PC-3 (cell line): ENCODE data around the gene UHRF1. TPM values are rescaled to one million over a fixed set of nuclear protein-coding genes. Genes with fewer than 3 reads are reported as not detected.
"Not testable (repeated sequence)": the region's sequence is repeated elsewhere in the genome, so short reads cannot be mapped to it uniquely, and the experiment has no call there.

ENCODE experiments used
- ATAC-seq: fragments of 200-7000 bp; cut with Tn5 transposase; 2 replicates; pipeline ENCODE4 v1.9.1; 2020; ENCODE audit warnings: mild to moderate bottlenecking, moderate library complexity
- BruUV-seq: library from RNA; stranded (reverse); fragments of 400-500 nt; replicated peaks from 2 replicates; lab custom pipeline; 2021; lab: Mats Ljungman, UMichigan
- CTCF ChIA-PET: fragments of 300-600 bp; sonication (Branson Sonifier 250); formaldehyde crosslinking; loops from one replicate; lab custom pipeline; 2022; ENCODE audit warnings: antibody characterized with exemption; lab: Charles Lee
- POLR2A ChIA-PET: fragments of 300-600 bp; sonication (Branson Sonifier 250); formaldehyde crosslinking; loops from one replicate; lab custom pipeline; 2022; ENCODE audit warnings: antibody characterized with exemption; ENCODE audit not compliant: unreplicated experiment; lab: Charles Lee
- DNase-seq: peaks from one replicate; pipeline ENCODE4 v3.0.0-alpha.2; 2015
- H2AFZ ChIP-seq: fragments of 300-600 bp; sonication (generic); 2 replicates; pipeline ENCODE4 v1.6.0; 2016; ENCODE audit warnings: antibody characterized with exemption, low read length
- H3F3A ChIP-seq: fragments of 300-600 bp; sonication (generic); one replicate; pipeline ENCODE4 v1.6.0; 2017; ENCODE audit warnings: antibody characterized with exemption, low read length, control low read depth, mild to moderate bottlenecking; ENCODE audit not compliant: unreplicated experiment
- H3K27ac ChIP-seq: fragments of 300-600 bp; sonication (generic); 2 replicates; pipeline ENCODE4 v1.5.1; 2016; ENCODE audit warnings: mild to moderate bottlenecking, low read length
- H3K27me3 ChIP-seq: fragments of 300-600 bp; sonication (generic); 2 replicates; pipeline ENCODE4 v1.6.1; 2016; ENCODE audit warnings: low read length, mixed read lengths
- H3K36me3 ChIP-seq: fragments of 300-600 bp; sonication (generic); 2 replicates; pipeline ENCODE4 v1.6.1; 2016; ENCODE audit warnings: low read depth, mixed run types, low read length, mixed read lengths
- H3K4me1 ChIP-seq: fragments of 300-600 bp; sonication (generic); 2 replicates; pipeline ENCODE4 v1.5.1; 2016; ENCODE audit warnings: low read length; ENCODE audit not compliant: insufficient read depth
- H3K4me2 ChIP-seq: fragments of 300-600 bp; sonication (generic); 2 replicates; pipeline ENCODE4 v1.6.0; 2016; ENCODE audit warnings: low read length
- H3K4me3 ChIP-seq: fragments of 300-600 bp; sonication (generic); 2 replicates; pipeline ENCODE4 v1.5.1; 2016; ENCODE audit warnings: mild to moderate bottlenecking, low read length, mixed read lengths
- H3K79me2 ChIP-seq: fragments of 300-600 bp; sonication (generic); 2 replicates; pipeline ENCODE4 v1.6.1; 2017; ENCODE audit warnings: low read length, mixed read lengths
- H3K9ac ChIP-seq: fragments of 300-600 bp; sonication (generic); 2 replicates; pipeline ENCODE4 v1.6.0; 2016; ENCODE audit warnings: mild to moderate bottlenecking, low read length
- H3K9me2 ChIP-seq: fragments of 300-600 bp; sonication (generic); replicated peaks from 2 replicates; pipeline ENCODE4 v1.6.1; 2016; ENCODE audit warnings: mixed run types, low read length, mixed read lengths
- H3K9me3 ChIP-seq: fragments of 300-600 bp; sonication (generic); 2 replicates; pipeline ENCODE4 v1.6.1; 2016; ENCODE audit warnings: low read length, mixed read lengths
- H4K20me1 ChIP-seq: fragments of 300-600 bp; sonication (generic); 2 replicates; pipeline ENCODE4 v1.6.1; 2016; ENCODE audit warnings: low read length, mixed read lengths
- EZH2 ChIP-seq: fragments of 300-600 bp; sonication (generic); IDR thresholded peaks from one replicate; pipeline ENCODE4 v1.6.1; 2017; ENCODE audit warnings: antibody characterized with exemption, mild to moderate bottlenecking, low read length; ENCODE audit not compliant: unreplicated experiment
- EZH2phosphoT487 ChIP-seq: fragments of 300-600 bp; sonication (generic); IDR thresholded peaks from 2 replicates; pipeline ENCODE4 v1.6.1; 2018; ENCODE audit warnings: mild to moderate bottlenecking, antibody characterized with exemption, low read length, borderline replicate concordance
- intact Hi-C: fragments of 100-400 bp; cut with micrococcal nuclease; formaldehyde crosslinking; loops from 2 replicates; pipeline ENCODE4 v1.9.0; 2023
- total RNA-seq: library from RNA; depleted of rRNA; stranded (reverse); fragments of >200 nt; gene quantifications from 2 replicates; pipeline ENCODE4 v1.2.3, GENCODE V29; 2014
- TF ChIP-seq, protein P1 (sequence below): fragments of 300-600 bp; sonication (generic); conservative IDR thresholded peaks from 2 replicates; pipeline ENCODE4 v1.5.1; 2017; ENCODE audit warnings: antibody characterized with exemption, low read depth, mild to moderate bottlenecking, low read length

UHRF1 gene
- total RNA-seq, 1 experiment from 2014 or later = 163 TPM

DNA sequence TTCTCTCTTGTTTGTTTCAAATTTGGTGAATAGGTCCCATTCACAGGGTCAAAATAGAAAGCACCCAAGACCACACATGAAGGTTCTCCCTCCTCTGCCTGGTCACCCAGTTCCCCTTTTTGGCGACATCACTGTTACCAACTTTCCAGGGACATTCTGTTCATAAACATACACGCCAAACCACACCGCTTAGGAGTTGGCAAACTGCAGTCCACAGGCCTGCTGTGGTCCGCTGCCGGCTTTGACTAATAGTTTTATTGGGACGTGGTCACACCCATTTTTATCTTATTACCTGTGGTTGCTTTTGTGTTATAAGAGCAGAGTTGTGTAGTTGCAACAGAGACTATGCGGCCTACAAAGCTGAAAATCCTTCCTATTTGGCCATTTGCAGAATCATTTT lies 24.2 kb downstream of the UHRF1 start:
- Histone ChIP-seq H3K27ac (0 out of 2 replicates have a peak overlapping the region, but pooled peaks have one; percentile 19), H3K9me3 (no peaks in the 10 kb centered on the region), H3K4me1 (peaks cover 17% of the 10 kb centered on the region), H3K27me3 (no peaks in the 10 kb centered on the region), H3K79me2 (peaks cover 62% of the 10 kb centered on the region), H3K9me2 (no peaks in the 10 kb centered on the region), H2AFZ (no peak overlapping the region), H3K36me3 (peaks cover 74% of the 10 kb centered on the region), H4K20me1 (peaks cover 57% of the 10 kb centered on the region), H3F3A (no peaks in the 10 kb centered on the region), H3K4me2 (no peak overlapping the region), H3K4me3 (no peak overlapping the region), H3K9ac (no peak overlapping the region)
- POLR2A ChIA-PET = no interaction called here
- no peak for TF ChIP-seq EZH2
- TF ChIP-seq, protein P1, sequence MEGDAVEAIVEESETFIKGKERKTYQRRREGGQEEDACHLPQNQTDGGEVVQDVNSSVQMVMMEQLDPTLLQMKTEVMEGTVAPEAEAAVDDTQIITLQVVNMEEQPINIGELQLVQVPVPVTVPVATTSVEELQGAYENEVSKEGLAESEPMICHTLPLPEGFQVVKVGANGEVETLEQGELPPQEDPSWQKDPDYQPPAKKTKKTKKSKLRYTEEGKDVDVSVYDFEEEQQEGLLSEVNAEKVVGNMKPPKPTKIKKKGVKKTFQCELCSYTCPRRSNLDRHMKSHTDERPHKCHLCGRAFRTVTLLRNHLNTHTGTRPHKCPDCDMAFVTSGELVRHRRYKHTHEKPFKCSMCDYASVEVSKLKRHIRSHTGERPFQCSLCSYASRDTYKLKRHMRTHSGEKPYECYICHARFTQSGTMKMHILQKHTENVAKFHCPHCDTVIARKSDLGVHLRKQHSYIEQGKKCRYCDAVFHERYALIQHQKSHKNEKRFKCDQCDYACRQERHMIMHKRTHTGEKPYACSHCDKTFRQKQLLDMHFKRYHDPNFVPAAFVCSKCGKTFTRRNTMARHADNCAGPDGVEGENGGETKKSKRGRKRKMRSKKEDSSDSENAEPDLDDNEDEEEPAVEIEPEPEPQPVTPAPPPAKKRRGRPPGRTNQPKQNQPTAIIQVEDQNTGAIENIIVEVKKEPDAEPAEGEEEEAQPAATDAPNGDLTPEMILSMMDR = no peak
- TF ChIP-seq EZH2phosphoT487 = no peak
- ATAC-seq = peak; percentile 95
- peak; percentile 93 for DNase-seq
- intact Hi-C loops = no loop called here
- CTCF ChIA-PET = no interaction called here
- no TSS peak for BruUV-seq

DNA sequence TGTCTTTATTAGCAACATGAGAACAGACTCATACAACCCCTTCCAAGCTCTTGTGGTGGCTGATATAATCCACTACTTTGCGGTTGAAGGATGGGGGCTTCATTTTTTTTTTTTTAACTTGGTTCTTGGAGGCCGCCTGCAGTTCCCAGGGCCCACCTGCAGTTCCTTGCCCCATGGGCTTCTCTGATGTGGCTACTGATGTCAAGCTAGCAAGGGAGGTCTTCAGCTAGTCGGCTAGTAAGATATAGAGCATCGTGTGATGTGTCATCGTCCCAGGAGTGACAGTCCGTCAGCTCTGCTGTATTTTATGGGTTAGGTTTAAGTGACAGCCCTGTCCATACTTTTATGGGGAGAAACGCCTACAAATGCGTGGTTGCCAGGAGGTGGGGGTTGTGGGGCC lies 26.1 kb downstream of the UHRF1 start:
- peaks cover 64% of the 10 kb centered on the region for H3K36me3 ChIP-seq
- H3F3A ChIP-seq = no peaks in the 10 kb centered on the region

DNA sequence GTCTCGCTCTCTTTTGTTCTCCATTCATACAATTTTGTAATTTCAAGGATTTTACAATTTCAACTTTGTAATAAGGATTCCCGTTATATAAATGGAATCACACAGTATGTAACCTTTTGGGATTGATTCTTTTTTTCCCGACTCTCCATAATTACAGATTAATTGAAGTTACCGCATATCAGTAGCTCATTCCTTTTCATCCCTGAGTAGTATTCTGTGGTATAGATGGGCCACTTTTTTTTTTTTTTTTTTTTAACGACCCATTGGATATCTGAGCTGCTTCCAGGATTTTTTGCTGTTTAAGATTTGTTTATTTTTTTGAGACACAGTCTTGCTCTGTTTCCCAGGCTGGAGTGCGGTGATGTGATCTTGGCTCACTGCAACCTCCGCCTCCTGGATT lies 27.8 kb downstream of the UHRF1 start:
- intact Hi-C loops = no loop called here
- Histone ChIP-seq H4K20me1 (peaks cover 47% of the 10 kb centered on the region), H3K9me2 (no peaks in the 10 kb centered on the region), H3K4me1 (peaks cover 17% of the 10 kb centered on the region), H3K27me3 (no peaks in the 10 kb centered on the region), H3K4me3 (no peak overlapping the region), H3F3A (no peaks in the 10 kb centered on the region), H2AFZ (no peak overlapping the region), H3K79me2 (peaks cover 75% of the 10 kb centered on the region), H3K9me3 (no peaks in the 10 kb centered on the region), H3K36me3 (peaks cover 66% of the 10 kb centered on the region), H3K4me2 (no peak overlapping the region), H3K9ac (no peak overlapping the region), H3K27ac (no peak overlapping the region)
- ChIA-PET CTCF (interaction anchor here (0.6 kb wide), 1 partner anchor 128 kb away, joined by 9 read pairs; no protein-coding TSS in a partner anchor), POLR2A (no interaction called here)
- DNase-seq = no peak
- no peak for ATAC-seq
- TF ChIP-seq EZH2 (no peak), EZH2phosphoT487 (no peak)
- TF ChIP-seq, protein P1 = no peak
- no TSS peak for BruUV-seq

More for the DNA sequence above, 26.1 kb downstream of the UHRF1 start:
- CTCF ChIA-PET = no interaction called here
- no peak for ATAC-seq
- Histone ChIP-seq H3K4me2 (no peak overlapping the region), H4K20me1 (peaks cover 44% of the 10 kb centered on the region), H3K27ac (no peak overlapping the region), H2AFZ (no peak overlapping the region), H3K9me2 (no peaks in the 10 kb centered on the region), H3K4me3 (no peak overlapping the region), H3K79me2 (peaks cover 72% of the 10 kb centered on the region), H3K27me3 (no peaks in the 10 kb centered on the region), H3K4me1 (peaks cover 17% of the 10 kb centered on the region), H3K9me3 (no peaks in the 10 kb centered on the region), H3K9ac (no peak overlapping the region)
- TF ChIP-seq, protein P1 = no peak
- no peak for TF ChIP-seq EZH2phosphoT487
- TF ChIP-seq EZH2 = no peak
- intact Hi-C loops = no loop called here
- POLR2A ChIA-PET = no interaction called here
- DNase-seq = no peak
- no TSS peak for BruUV-seq

DNA sequence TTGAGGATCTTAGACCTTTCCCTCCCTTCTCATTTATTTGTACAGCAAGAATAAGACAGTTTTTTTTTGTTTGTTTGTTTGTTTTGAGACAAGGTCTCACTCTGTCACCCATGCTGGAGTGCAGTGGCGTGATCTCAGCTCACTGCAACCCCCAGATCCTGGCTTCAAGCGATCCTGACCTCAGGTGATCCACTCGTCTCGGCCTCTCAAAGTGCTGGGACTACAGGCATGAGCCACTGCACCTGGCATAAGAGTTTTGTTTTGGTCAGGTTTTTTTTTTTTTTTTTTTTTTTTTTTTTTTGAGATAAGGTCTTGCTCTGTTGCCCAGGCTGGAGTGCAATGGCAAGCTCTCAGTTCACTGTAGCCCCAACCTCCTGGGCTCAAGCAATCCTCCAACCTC lies 29.2 kb downstream of the UHRF1 start:
- ATAC-seq, H3K4me3 ChIP-seq, H3K9me2 ChIP-seq, DNase-seq, POLR2A ChIA-PET, CTCF ChIA-PET, H3K9me3 ChIP-seq, H3K4me1 ChIP-seq, BruUV-seq, H2AFZ ChIP-seq, H3K27me3 ChIP-seq, H3K9ac ChIP-seq, H3F3A ChIP-seq, H3K27ac ChIP-seq, intact Hi-C loops, H3K4me2 ChIP-seq: not testable (repeated sequence)
- Histone ChIP-seq H3K36me3 (peaks cover 64% of the 10 kb centered on the region), H3K79me2 (peaks cover 67% of the 10 kb centered on the region), H4K20me1 (peaks cover 37% of the 10 kb centered on the region)
